ENCODE results near the gene TGFBR3.

DNA sequence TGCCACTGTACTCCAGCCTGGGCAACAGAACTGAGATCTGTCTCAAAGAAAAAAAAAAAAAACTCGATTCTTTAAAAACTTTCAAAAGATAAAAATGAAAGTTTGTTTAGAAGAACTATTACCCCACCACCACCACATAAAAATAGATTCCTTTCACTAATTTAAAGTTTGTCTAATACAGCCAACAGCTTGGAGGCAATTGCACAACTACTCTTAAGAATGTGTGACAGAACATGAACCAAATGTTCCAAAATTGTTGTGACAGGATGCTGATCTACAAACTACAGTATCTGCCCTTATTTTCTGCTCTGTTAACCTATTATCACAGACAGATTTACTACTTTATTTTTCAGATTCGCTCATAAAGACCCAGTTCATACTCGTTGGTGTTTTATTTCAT lies 5.5 kb upstream of the TGFBR3 start:
- TF ChIP-seq, protein P1, sequence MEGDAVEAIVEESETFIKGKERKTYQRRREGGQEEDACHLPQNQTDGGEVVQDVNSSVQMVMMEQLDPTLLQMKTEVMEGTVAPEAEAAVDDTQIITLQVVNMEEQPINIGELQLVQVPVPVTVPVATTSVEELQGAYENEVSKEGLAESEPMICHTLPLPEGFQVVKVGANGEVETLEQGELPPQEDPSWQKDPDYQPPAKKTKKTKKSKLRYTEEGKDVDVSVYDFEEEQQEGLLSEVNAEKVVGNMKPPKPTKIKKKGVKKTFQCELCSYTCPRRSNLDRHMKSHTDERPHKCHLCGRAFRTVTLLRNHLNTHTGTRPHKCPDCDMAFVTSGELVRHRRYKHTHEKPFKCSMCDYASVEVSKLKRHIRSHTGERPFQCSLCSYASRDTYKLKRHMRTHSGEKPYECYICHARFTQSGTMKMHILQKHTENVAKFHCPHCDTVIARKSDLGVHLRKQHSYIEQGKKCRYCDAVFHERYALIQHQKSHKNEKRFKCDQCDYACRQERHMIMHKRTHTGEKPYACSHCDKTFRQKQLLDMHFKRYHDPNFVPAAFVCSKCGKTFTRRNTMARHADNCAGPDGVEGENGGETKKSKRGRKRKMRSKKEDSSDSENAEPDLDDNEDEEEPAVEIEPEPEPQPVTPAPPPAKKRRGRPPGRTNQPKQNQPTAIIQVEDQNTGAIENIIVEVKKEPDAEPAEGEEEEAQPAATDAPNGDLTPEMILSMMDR (IDR thresholded peaks at IDR 0.05 in 4 of 5, conservative IDR thresholded peaks at IDR 0.05 in 1 of 5): no peak
- TF ChIP-seq POLR2A (IDR thresholded peaks at IDR 0.05): no peak

Data from gastrocnemius medialis (tissue), 4 donors.